Activated gamma-delta T cell treated with anti-CD3 and anti-CD28 coated beads, Interleukin-2, amount 50 U/mL, for 16 hours (primary cell): Measurements from ENCODE around the gene SPATA25.

Experiments used
- DNase-seq: peaks from one replicate; pipeline ENCODE4 v3.0.0-alpha.2; 2020; ENCODE audit warnings: low read depth

Gene SPATA25

DNA sequence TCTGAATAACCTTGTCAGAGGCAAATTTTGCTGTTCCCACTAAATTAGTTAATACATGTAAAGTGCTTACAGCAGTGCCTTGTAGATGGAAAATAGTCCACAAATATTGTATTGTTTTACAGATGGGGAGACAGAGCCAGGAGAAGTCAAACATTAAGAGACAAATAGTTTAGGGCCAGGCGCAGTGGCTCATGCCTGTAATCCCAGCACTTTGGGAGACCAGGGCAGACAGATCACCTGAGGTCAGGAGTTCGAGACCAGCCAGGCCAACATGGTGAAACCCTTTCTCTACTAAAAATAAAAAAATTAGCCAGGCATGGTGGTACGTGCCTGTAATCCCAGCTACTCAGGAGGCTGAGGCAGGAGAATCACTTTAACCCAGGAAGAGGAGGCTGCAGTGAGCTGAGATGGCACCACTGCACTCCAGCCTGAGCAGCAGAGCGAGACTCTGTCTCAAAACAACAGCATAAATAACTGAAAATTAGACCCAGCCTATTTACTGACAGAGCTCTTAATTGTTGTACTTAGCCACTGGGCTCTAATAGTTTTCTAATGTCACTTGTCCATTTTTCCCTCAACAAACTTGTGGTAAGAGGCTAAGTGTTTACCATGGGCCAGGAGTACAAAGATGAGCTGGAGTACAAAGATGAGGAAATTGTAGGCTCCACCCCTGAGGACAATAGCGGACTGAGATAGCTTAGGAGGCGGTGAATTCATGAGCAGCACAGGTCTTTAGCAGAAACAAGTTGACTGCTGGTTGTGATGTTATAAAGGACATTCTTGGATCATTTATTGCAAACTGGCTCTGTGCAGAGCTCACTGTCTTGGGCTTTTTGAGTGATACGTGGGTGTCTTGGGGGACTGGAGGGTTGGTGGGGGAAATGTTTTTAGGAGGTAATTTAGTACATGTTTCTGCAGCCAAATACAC lies 23.6 kb downstream of the SPATA25 start:
- no peak for DNase-seq

GRCh38 chr20:45861221-45862075 lies 26.0 kb downstream of the SPATA25 start:
- DNase-seq = no peak

DNA sequence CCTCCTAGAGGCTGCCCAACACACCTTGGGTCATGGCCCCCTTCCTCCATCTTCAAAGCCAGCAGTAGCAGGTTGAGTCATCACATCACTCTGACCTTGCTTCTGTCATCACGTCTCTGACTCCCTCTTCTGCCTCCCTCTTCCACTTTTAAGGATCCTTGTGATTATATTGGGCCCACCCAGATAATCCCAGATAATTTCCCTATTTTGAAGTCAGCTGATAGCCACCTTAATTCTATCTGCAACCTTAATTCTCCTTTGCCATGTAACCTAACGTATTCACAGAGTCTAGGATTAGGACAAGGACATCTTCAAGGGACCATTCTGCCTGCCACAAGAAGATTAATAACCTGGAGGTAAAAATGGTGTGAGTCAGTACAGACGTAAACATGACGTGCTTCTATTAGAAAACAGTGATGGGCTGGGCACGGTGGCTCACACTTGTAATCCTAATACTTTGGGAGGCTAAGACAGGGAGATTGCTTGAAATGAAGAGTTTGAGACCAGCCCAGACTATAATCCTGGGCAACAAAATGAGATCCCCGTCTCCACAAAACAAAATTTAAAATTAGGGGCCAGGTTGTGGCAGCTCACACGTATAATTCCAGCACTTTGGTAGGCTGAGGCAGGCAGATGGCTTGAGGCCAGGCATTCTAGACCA lies 26.7 kb downstream of the SPATA25 start:
- DNase-seq = no peak

DNA sequence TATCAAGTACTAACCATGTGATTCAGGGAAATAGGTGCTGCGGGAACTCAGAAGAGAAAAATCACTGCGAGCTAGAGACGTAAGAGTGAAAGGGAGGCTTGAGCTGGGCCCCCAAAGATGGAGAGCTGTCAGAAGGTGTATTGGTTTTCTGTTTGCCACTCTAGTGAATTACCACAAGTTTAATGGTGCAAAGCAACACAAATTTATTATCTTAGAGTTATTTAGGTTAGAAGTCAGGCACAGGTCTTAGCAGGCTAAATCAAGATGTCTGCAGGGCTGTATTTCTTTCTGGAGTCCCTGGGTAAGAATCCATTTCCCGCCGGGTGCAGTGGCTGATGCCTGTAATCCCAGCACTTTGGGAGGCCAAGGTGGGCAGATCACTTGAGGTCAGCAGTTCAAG lies 27.5 kb downstream of the SPATA25 start:
- no peak for DNase-seq

DNA sequence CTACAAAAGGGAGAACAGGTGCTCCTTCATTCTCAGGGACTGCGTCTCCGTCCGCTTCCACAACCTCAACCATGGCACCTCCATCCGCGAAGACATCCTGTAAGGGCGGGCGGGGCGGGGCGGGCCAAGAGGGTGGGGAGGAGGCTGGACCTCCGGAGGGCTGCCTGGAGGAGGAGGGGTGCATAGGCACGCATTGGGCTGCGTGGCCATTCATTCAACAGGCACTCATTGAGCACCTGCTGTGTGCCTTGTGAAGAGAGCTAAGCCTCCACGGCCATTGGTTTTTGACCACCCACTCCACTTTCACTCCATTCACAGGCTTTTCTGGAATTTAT lies 29.6 kb downstream of the SPATA25 start:
- no peak for DNase-seq

DNA sequence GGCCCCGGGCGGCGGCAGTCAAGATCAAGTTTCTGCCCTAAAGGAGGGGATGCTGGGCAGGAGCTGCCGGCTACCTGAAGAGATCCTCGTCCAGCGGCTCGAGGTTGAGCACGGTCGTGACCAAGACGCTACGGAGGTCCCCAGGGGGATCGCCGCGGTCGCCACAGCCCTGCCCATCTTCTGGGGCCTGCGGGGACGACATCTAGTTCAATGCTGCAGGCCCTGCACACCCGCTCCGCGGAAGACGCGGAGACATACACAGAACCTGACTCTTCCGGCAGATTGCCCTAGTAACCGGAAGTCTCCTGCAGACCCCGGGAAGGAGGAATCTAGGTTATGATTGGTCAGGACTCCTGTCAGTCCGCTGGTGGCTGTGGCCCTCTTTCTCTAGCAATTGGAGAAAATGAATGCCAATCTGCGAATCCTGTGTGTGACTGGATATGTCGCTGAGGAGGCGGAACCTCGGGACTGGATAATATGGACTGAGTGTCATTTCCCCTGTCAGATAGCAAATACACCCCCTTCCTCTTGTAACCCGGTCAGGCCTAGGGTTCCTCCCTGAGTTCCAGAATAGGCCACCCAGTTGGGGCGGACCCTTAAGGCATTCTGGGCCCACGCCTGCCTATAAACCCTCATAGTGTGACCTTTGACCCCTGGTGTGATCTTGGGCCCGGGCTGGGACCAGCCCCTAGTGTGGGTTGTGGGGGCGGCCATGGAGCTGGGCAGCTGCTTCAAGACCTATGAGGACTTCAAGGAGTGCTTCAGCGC lies 30.1 kb downstream of the SPATA25 start, which contains the start of the genes ACOT8 and ZSWIM3:
ACOT8 (minus strand) TSS at position 279 of the 768 bp plus-strand sequence; CDS start at position 202, 77 bp downstream.
ZSWIM3 (plus strand) TSS at position 501 of the 768 bp plus-strand sequence; CDS start at position 713, 212 bp downstream.
- peak; percentile 93 for DNase-seq

DNA sequence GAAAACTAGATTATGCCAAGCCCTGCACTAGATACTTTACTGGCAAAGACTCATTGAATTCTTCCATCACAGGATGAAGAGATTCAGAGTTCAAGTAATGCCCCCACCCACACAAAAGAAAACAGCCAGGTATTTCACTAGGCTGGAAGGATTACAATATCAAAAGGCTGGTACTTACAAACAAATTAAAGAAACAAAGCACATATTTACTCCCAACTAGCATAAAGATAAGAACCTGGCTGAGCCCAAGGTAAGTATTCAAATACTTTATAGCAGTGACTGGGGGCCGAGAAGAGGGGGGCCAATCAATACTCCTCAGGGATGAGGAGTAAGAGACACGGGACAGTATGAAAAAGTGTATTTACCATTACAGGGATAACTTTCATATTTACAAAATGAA lies 33.9 kb downstream of the SPATA25 start:
- DNase-seq = no peak

GRCh38 chr20:45852326-45852725 lies 35.1 kb downstream of the SPATA25 start:
- DNase-seq = no peak

DNA sequence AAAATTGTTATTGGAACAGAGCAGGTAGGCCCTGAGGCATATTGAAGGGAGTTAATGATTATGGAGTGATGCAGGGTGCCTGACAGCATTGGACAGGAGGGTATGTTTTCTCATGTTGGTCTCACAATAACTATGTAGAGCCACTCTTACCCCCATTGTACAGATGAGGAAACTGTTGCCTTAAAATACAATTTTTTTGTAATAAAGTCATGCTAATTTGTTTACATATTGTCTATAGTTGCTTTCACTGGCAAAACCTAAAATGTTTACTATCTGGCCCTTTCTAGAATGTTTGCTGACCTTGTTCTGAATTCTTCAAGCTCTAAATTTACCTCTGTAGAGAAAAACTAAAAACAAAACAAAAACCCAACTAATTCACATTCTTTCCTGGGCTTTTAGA lies 35.9 kb downstream of the SPATA25 start:
- DNase-seq = no peak

DNA sequence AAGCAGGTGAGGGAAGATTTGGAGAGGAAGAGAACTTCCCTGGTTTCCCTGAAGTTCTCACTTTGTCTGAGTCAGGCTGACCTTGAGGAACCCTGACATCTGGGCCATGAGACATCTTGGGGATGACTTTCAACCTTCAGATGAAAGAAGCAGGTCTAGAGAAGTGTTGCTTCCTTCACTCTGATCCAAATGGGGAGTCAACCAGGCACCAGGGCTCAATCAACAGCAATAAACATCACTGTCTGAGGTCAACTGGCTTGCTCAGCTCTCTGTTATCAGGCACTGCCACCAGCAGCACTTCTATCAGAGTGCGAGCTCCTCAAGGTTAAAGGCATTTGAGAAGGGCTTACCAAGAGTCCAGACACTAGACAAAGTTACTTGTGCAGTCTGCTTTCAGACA lies 36.5 kb downstream of the SPATA25 start:
- no peak for DNase-seq

DNA sequence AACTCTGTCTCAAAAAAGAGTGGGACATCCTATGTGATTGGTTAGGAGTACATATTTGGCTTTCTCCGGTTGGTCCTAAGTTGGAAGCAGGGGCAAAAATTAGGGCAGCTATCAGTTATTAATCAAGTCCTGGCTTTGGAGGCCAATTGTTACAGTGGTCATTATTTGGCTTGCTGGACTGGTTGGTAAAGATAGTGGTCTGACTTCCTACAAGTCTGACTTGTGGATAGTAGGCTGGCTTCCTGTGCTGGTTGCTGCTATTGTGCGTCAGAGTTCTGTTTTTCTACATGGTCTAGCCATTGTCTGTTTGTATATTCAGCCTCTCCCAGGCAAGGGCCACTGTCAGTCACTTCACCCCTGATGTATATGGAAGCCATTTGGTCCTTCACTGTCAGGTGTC lies 37.2 kb downstream of the SPATA25 start:
- DNase-seq = no peak

GRCh38 chr20:45848969-45849582 lies 38.3 kb downstream of the SPATA25 start:
- no peak for DNase-seq

DNA sequence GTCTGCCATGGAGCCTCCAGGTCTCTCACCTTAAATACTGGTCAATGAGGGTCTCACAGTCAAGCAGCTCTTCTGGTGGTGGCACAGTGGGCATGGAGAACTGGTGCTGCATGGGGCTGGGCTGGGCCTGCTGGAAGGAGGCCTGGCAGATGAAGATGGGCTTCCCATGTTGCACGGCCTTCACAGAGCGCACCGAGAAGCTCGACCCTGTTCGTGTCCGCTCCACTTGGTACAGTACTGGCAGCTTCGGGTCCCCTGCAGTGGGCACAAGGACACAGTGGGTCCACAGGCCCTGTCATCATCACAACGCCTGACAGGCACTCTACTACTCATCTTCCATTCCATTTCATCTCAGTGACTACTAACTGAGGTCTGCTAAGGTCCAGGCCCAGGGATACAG lies 39.0 kb downstream of the SPATA25 start:
- DNase-seq = no peak

- DNase-seq = no peak
These were observed 42.0 kb downstream of the SPATA25 start for GRCh38 chr20:45845452-45845851.

GRCh38 chr20:45843506-45843905 lies 43.9 kb downstream of the SPATA25 start:
- no peak for DNase-seq

DNA sequence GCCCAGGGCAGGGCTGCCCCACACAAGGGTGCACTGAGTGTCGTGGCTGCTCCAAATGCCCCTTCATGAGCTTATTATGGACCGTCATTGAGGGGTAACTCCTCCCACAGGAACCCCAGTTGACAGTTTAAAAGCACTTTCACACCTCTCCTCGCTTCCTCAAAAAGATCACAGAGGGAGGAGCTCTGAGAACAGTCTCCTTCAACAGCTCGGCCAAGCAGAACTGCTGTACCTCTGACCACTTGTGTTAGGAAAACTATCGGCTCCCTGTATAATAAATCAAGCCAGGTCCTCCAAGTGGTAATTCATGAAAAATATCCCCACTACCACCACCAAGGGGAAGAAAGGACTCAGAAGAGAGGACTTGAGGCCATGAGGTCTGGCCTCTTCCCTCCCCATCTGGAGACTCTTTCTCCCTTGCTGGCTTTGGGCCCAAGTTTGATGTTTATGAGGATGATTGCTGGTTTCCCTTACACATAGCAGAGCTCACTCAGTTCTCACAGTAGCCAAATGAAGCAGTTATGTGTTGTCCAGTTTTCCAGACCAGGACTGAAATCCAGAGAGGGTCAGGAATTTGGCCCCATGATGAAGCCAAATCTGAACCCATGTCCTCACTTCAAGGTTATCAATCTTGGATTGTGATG lies 45.1 kb downstream of the SPATA25 start:
- no peak for DNase-seq

DNA sequence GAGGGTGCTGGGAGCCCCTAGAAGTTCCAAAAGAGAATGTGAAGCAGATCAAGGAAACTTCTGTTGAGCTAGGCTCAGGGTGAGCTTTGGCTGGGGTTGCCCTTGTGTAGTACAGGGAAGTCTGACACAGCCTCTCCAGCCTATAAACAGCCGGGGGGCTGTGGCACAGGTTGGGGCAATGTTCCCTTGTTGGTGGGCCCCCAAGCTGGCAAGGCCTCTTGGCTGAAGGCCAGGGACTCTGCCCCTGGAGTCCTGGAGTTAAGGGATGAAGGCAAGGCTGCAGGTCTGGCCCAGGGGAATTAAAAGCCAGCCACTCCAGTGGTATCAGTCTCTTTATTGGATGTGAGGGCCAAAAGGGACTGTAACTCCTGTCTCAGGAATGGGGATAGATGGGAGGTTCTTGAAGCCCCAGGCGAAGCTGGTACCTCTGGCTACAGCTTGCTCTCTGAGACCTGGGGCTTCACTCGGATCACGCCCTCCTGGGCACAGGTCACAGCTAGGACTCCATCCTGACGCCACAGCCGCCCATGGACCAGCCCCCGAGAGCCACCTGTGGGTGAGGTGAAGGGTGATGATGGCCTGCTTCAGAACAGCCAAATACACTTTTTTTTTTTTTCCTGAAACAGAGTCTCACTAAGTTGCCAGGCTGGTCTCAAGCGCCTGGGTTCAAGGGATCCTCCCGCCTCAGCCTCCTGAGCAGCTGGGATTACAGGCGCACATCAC lies 45.9 kb downstream of the SPATA25 start:
- no peak for DNase-seq

DNA sequence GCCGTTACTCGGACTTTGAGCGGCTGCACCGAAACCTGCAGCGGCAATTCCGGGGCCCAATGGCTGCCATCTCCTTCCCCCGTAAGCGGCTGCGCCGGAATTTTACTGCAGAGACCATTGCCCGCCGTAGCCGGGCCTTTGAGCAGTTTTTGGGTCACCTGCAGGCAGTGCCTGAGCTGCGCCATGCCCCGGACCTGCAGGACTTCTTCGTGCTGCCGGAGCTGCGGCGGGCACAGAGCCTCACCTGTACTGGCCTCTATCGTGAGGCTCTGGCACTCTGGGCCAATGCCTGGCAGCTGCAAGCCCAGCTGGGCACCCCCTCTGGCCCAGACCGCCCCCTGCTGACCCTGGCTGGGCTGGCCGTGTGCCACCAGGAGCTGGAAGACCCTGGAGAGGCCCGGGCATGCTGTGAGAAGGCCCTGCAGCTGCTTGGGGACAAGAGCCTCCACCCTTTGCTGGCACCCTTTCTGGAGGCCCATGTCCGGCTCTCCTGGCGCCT lies 46.7 kb downstream of the SPATA25 start:
- DNase-seq = no peak

- no peak for DNase-seq
These were observed 50.6 kb downstream of the SPATA25 start for GRCh38 chr20:45836841-45837240.
